Activated CD4-positive, alpha-beta T cell treated with anti-CD3 and anti-CD28 coated beads, Interleukin-10, Interleukin-2, amounts not matched to agents 100 ng/mL and 50 ng/mL, durations not matched to agents 16 hours and 8 hours (primary cell): Measurements from ENCODE around the gene GGA2.
"Not testable (repeated sequence)": the region's sequence is repeated elsewhere in the genome, so short reads cannot be mapped to it uniquely, and the experiment has no call there.

Experiments used
- DNase-seq: peaks from one replicate; pipeline ENCODE4 v3.0.0-alpha.2; 2020

Gene GGA2

DNA sequence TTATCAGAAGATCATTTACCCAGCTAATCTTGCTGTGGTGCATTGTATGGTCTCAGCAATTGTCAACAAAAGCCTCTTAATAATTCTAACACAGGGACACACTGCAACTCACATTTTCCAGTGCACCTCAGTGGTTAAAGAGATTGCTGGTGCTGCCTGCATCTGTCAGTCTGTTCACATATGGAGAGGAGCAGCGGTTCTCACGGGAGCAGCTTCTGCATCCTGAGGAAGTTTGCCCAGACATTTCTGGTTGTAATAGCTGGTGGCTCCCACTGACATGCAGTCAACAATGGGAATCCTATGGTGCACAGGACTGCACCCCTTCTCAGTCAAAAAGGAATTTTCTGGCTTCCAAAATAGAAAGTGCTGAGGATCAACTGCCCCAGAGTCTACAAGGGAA lies 7.8 kb downstream of the GGA2 start:
- no peak for DNase-seq

- DNase-seq = no peak
Observed at GRCh38 chr16:23501291-23501690, 9.0 kb downstream of the GGA2 start.

- DNase-seq = no peak
Observed at GRCh38 chr16:23500862-23501225, 9.4 kb downstream of the GGA2 start.

GRCh38 chr16:23500212-23500861 lies 10.0 kb downstream of the GGA2 start:
- DNase-seq = no peak

- no peak for DNase-seq
Observed at GRCh38 chr16:23499801-23500200, 10.5 kb downstream of the GGA2 start.

- DNase-seq = no peak
Observed at GRCh38 chr16:23498863-23499262, 11.4 kb downstream of the GGA2 start.

DNA sequence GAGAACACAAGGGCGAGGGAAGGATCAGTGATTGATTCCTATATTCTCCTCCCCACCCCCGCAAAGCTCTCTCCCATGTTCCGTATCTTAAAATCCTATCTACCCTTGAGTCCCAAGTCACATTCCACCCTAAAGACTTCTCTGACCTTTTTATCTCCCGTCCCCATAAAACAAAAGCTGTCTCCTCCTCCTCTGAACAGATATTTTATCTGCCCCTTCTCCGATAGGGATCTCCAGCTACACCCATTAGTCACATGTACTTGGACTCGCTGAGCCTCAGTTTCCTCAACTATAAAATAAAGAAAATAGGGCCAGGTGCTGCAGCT lies 12.8 kb downstream of the GGA2 start:
- DNase-seq = no peak

- DNase-seq = no peak
Observed at GRCh38 chr16:23496821-23497542, 13.3 kb downstream of the GGA2 start.

DNA sequence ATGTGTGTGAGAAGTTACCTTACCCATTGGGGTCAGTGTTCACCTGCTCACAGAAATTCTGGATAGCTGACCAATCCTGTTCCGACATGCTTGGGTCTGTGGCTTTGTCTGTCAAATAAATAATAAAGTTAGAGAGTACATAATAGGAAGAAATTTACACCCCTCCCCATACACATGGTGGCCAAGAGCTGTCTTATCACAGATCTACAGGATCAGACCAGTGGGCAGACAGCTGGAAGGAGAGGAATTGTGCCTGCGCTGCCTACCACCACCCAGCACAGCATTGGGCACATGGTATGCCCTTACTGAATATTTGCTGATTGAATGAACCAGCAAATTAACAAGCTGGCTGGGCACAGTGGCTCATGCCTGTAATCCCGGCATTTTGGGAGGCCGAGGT lies 14.6 kb downstream of the GGA2 start:
- DNase-seq = no peak

GRCh38 chr16:23494188-23494587 lies 16.1 kb downstream of the GGA2 start:
- DNase-seq = no peak

DNA sequence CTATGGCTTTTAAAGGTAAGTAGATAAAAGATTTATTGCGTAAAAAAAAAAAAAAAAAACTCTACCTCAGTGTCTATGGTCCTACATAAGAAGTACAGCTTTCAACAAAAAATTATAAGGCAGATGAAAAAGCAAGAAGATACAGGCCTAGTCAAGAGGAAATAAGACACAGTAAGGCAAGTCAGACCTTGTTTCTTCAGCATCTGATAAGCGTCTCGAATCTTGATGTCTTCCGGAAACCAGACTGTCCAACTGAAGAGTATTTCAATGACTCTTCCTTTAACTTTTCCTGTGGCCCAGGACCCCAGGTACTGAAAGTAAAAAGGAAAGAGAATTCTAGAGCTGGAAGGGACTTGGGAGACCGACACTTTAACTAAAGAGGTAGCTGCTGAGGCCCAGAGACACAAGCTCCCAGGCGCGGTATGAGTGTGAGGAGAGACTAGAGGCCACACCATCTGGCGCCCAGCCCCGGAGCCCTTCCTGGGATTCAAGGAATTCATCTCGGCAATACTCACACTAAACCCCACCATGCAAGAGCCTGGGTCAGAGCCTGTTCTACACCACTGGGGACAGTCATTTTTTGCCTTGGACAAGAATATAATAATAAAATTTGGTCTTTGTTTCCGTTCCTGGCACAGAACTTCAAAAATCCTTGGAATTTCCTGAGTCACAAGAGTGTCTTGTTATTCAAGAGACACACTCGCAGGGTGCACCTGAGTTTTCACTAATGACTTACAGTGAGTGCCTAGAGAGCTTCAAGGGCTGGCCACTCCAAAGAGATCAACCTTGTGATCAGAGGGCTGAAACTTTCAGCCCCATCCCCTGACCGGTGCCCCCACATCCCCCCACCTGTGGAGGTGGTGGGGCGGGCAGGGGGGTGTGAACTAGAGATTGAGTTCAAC lies 18.6 kb downstream of the GGA2 start:
- no peak for DNase-seq

DNA sequence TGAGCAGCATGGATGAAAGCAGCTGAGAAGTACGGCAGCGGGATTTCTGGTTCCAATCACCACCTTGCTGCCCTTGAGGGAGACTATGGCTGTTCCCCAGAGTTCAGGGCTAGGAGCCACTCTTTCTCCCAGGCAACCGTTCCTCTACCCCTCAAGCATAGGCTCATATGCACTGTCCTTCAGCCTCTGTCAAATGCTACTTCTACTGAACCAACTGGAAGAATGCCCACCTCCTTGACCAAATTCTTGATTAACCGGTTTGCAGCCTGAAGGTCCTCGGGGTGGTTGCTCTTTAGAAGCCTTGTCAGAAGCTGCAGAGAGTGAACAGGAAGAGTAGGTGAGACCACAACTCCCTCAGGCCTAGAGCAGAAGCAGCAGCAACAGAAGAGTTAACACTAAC lies 23.8 kb downstream of the GGA2 start:
- no peak for DNase-seq

- DNase-seq = no peak
Observed at GRCh38 chr16:23485841-23486240, 24.5 kb downstream of the GGA2 start.

GRCh38 chr16:23485257-23485614 lies 25.1 kb downstream of the GGA2 start:
- no peak for DNase-seq

- no peak for DNase-seq
Observed at GRCh38 chr16:23484510-23485256, 25.6 kb downstream of the GGA2 start.

DNA sequence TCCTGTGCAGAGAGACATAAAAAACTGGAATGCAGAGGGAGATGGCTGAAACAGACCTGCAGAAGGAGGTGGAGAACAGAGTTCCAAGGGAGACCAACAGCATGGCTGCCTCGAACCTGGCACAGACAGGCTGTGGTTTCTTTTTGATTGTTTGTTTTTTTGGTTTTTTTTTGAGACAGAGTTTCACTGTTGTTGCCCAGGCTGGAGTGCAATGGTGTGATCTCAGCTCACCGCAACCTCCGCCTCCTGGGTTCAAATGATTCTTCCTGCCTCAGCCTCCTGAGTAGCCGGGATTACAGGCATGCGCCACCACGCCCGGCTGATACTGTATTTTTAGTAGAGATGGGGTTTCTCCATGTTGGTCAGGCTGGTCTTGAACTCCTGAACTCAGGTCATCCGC lies 26.8 kb downstream of the GGA2 start:
- DNase-seq = not testable (repeated sequence)

DNA sequence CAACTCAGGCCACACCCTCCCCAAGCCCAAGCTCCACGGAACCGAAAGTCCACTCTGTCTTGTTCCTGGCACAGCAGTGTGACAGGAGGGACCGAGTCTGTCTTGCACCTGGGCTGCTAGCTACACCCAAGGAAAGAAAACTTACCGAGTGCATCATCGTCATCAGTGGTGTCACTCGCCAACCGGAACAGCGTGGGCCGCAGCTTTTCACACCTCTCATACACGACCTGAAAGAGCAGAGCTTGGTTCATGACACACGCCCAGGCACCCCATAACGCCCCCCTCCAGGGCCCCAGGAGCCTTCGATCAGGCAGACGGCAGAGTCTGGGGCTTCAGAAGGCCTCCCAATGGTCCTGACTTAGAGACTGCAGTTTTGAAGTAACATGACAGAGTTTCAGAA lies 27.5 kb downstream of the GGA2 start:
- DNase-seq = no peak

- no peak for DNase-seq
Observed at GRCh38 chr16:23480257-23480656, 30.0 kb downstream of the GGA2 start.

DNA sequence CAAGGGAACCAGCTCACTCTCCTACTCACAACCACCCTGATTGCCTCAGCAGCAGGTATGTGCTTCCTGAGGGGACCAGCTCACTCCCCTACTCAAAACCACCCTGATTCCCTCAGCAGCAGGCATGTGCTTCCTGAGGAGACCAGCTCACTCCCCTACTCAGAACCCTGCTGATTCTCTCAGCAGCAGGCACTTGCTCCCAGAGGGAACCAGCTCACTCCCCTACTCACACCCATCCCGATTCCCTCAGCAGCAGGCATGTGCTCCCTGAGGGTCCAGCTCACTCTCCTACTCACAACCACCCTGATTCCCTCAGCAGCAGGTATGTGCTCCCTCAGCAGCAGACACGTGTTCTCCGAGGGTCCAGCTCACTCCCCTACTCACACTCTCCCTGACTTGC lies 31.2 kb downstream of the GGA2 start:
- DNase-seq = no peak

GRCh38 chr16:23478566-23478965 lies 31.7 kb downstream of the GGA2 start:
- DNase-seq = no peak

GRCh38 chr16:23476289-23476688 lies 34.0 kb downstream of the GGA2 start:
- DNase-seq = no peak

GRCh38 chr16:23469814-23470213 lies 40.5 kb downstream of the GGA2 start:
- DNase-seq = no peak

- no peak for DNase-seq
Observed at GRCh38 chr16:23466162-23466885, 44.0 kb downstream of the GGA2 start.
